Stimulated activated CD4-positive, alpha-beta T cell treated with anti-CD3 and anti-CD28 coated beads, Interleukin-12 subunit alpha, Interleukin-12 subunit beta, amount 100 ng/mL, for 24 hours (primary cell): Measurements from ENCODE around the gene PGAP2.
"Not testable (repeated sequence)": the region's sequence is repeated elsewhere in the genome, so short reads cannot be mapped to it uniquely, and the experiment has no call there.

Experiments
- DNase-seq, 2 experiments: peaks; one replicate each; pipeline ENCODE4 v3.0.0-alpha.2; 2020; ENCODE audit warnings: low read depth in 2 of 2

PGAP2 gene

DNA sequence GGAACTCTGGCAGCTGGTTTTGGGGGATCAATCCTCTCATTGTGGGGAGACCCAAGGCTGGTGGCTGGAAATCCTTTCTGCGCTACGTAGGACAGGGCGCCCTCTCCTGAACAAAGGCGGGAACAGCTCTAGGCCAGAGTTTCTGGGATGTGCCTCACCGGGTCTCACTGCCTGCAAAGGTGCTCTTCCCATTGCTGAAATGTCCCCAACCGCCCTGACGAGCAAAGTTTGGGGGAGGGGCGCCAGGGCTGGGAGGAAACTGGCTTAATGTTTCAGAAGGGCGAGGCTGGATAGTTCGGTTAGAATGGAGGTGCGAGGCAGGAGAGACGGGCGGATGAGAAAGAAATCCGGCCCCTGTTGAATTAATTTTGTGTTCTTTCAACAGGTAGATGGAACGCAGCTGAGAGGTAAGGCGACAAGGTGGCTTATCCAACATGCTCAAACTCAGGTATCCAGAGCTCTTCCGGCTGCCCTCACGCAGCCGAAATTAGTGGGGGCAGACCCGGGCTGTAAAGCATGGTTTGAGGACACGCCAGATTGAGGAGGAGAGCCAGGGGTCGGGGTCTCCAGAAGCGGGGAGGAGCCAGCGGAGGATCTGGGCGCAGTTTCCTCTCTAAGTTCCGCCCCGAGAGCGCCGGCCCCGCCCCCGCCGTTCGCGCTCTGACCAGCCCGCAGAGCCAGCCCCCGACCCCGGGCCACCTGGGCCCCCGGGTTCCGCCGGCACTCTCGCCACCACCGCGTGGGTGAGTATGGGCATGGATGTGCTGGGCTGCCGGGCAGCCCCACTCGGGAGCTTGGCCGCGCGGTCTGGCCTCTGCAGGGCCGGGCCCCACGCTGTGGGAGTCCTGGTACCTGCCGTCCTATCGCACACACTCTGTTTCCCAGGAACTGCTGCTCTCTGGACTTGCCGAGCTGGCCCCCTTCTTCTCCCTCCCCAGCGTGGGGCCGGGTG lies at the start of gene PGAP2:
TSS of gene PGAP2 (plus strand) at position 652 of the 952 bp plus-strand sequence. CDS start 2,700 bp downstream, outside the sequence.
- peak; percentile 23 to 66 for DNase-seq

- DNase-seq = no peak
Observed at GRCh38 chr11:3764266-3764665, 44.1 kb upstream of the PGAP2 start.

GRCh38 chr11:3766836-3767235 lies 41.5 kb upstream of the PGAP2 start:
- DNase-seq = not testable (repeated sequence)

- DNase-seq = no peak
Observed at GRCh38 chr11:3767536-3767935, 40.8 kb upstream of the PGAP2 start.

GRCh38 chr11:3773180-3773579 lies 35.2 kb upstream of the PGAP2 start:
- DNase-seq = no peak

DNA sequence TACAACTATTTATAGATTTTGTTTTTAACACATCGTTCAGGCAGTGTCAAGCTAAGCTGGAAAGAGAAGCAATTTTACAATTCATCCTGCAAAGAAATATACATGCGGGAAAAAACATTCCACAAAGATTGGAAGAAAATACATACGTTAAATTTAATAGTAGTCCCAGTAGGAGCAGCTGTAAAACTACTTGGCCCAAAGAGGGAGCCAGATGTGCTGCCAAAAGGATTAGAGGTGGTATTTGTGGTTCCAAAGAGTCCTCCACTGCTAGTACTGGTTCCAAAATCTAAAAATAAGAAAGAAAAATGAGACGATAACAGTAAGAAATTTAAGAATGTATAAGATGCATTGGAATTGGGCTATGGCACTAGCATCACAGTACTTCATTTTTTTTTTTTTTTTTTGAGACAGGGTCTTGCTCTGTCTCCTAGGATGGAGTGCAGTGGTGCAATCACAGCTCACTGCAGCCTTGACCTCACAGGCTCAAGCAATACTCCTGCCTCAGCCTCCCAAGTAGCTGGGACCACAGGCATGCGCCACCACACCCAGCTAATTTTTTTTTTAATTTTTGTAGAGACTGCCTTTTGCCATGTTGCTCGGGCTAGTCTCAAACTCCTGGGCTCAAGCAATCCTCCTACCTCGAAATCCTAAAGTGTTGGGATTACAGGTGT lies 32.5 kb upstream of the PGAP2 start:
- DNase-seq = no peak

GRCh38 chr11:3781423-3781822 lies 26.9 kb upstream of the PGAP2 start:
- DNase-seq = no peak

DNA sequence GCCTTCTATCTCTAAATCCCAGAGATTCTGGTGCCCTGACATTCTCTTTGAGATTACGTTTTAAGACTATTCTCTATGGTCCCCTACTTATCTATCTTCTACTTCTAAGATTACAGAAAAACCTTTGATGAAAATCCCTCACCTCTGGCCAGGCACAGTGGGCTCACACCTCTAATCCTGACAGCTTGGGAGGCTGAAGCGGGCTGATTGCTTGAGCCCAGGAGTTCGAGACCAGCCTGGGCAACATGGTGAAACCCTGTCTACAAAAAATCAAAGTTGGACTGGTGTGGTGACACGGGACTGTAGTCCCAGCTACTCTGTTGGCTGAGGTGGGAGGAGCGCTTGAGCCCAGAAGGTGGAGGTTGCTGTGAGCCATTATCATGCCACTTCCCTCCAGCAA lies 25.4 kb upstream of the PGAP2 start:
- DNase-seq = no peak

DNA sequence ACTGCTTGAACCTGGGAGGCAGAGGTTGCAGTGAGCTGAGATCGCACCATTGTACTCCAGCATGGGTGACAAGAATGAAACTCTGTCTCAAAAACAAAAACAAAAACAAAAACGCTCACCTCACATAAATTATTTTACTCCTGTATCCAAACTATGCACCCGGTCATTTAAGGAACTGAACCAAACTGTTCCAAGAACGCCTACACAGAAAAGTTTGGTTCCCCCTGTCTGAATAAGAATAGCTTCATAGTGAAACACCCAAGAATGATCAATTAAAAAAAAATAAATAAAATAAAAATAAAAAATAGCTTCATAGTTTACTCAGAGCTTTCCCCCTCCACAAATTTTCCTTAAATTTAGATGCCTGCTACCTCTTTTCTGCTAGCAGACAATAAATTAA lies 24.7 kb upstream of the PGAP2 start:
- DNase-seq = no peak

- DNase-seq = no peak
Observed at GRCh38 chr11:3786781-3787428, 21.5 kb upstream of the PGAP2 start.

DNA sequence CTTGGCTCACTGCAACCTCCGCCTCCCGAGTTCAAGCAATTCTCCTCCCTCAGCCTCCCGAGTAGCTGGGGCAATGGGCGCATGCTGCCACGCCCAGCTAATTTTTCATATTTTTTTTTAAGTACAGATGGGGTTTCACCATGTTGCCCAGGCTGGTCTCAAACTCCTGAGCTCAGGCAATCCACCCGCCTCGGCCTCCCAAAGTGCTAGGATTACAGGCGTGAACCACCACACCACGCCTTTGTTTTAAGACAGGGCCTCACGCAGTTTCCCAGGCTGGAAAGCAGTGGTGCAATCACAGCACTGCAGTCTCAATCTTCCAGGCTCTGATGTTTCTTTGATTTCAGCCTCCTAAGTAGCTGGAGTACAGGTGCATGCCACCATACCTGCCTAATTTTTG lies 14.0 kb upstream of the PGAP2 start:
- DNase-seq = not testable (repeated sequence)

DNA sequence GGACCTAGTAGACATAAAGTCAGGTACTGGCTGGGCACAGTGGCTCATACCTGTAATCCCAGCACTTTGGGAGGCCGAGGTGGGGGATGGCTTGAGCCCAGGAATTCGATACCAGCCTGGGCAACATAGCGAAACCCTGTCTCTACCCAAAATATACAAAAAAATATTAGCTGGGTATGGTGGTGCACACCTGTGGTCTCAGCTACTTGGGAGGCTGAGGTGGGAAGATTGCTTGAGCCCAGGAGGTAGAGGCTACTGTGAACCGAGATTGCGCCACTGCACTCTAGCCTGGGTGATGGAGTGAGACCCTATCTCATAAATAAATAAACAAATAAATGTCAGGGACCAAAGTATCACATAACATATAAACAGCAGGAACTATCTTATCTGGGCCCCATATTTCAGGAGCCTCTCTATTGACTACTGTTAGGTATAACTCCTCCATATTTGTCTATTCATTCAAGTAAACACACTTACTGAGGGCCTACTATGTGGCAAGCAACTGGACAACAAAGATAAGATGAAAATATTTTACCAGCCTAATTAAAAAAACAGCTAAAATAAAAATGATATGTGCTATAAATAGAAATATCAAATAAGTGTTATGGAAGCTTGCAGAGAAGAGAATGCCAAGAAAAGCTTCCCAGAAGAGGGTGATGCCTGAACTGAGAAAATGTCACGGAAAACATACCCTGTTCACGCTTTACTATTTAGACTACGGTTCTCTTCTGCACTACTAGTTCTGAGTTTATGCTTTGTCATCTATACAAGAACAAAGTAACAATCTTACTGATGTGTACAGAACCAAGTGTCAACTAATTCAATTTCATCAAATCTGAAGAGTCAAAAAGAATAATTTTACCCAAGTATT lies 13.0 kb upstream of the PGAP2 start:
- no peak for DNase-seq

DNA sequence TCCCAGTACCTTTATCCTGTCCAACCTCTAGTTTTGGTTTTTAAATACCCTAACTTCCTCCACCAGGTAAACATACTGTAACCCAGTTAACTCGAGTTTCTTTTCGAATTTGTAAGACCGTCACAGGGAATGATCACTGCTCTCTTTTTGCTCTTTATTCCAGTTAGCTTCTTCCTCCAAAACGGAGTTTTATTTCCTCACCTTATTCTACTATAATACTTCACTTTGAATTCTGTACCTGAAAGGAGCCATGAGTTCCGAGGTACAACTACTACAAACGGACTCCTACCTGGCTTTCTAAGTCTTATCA lies 12.4 kb upstream of the PGAP2 start:
- no peak for DNase-seq

DNA sequence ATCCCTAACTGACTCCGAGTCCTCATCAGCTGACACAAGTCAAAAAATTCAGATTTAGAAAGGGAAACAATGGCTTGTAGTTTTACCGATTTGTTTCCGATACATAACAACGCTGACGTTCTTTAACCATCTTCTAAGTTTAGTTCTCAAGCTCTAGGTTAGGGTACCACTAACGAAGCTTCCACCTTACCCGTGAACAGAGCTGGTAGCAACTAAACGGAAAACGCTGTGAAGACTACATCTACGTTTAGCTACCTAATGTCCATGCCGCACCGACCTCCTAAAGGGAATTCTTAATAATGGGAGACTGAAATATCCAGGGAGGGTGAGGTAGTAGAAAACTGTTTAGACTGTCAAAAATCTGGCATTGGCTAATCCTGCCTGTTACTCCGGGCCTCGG lies 12.0 kb upstream of the PGAP2 start:
- DNase-seq = no peak

DNA sequence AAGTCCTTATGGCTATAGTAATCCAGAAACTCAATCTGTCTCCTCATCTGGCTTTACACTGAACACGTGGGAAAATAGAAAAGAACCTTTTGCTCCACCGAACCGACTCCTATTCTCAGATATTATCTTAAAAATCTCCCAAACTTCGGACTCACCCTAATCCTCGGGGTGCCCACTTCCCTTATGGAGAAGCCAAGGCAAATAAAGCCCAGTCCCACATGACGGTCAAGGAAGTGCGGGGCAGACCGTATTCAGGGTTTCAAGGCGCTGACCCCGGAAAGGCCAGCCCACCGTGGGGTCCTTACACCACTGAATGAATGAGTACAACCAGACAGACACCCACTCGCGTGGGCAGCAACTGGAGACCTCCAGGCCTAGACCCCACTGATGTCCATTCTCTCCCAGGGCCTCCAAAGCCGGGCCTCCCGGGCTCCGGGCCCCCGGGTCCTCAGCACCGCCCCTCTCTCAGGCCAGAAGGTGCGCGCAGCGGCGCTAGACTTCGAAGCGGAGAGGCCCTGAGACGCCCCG lies 11.5 kb upstream of the PGAP2 start:
- DNase-seq = no peak

DNA sequence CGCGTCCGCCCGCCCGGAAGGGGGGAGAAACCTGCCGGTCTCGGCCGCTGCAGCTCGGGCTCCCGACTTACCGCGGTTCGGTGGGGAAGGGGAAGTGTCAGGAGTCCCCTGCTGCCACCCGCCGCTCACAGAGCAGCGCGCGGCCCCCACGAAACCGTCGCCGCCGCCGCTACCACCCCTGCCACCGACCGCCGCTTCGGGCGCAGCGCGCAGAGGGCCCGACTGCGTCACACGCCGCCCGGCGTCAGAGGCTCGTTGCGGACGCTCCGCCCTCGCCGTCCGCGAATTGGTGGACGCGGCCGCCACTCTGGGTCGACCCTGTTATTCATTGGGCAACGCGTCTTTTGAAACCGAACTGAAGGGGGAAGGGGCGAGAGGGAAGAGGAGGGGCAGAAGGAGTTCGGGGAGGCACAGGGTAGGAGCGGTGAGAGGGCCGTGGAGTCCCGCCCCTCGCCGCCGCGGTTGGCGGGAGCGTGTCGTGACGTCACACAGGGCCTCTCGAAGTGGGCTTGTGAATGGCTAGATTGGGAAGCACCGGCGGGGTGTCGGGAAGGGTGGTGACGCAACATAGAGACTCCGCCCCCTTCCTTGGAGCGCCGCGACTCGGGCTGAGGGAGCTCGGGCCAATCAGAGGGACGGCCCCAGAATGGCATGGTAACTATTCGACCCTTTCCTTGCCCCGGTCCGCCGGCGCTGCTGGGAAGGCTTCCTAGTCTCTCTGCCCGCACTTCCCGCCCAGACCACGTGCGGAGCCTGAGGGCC lies 10.8 kb upstream of the PGAP2 start, which contains the start of gene NUP98:
TSS of gene NUP98 (minus strand) at position 226 of the 762 bp plus-strand sequence. CDS start 15,437 bp downstream, outside the sequence.
- DNase-seq = peak; percentile 99

DNA sequence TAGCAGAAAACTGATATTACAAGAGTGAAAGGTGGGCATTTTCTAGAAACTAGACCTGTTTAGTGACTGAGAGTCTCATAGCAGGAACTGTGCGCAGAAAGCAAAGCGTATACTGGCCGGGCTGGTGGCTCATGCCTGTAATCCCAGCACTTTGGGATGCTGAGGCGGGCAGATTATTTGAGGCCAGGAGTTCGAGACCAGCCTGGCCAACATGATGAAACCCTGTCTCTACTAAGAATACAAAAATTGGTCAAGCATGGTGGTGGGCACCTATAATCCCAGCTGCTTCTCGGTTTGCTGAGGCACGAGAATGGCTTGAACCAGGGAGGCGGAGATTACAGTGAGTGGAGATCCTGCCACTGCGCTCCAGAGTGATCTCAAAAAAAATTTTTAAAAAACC lies 9.2 kb upstream of the PGAP2 start:
- no peak for DNase-seq

- DNase-seq = no peak
Observed at GRCh38 chr11:3799873-3800272, 8.5 kb upstream of the PGAP2 start.

- no peak for DNase-seq
Observed at GRCh38 chr11:3802011-3802790, 6.2 kb upstream of the PGAP2 start.
